ENCODE results near the gene CLN5. TPM values are rescaled to one million over a fixed set of nuclear protein-coding genes. Genes with fewer than 3 reads are reported as not detected.

CLN5 gene
- total and polyA plus RNA-seq, 10 of the 15 experiments (the other 5 are each of a cell fraction or from before 2014, with no cell fraction given) = 11.2 to 22.2 (median 13.1) TPM

- TF ChIP-seq ZNF217 (IDR thresholded peaks at IDR 0.05) (0 out of 2 replicates have a peak, but pooled peaks have one; percentile 41), SREBF1 (IDR thresholded peaks at IDR 0.05; ENCODE audit: low read length) (no peak), RAD51 (IDR thresholded peaks at IDR 0.05) (no peak), IKZF1 (conservative IDR thresholded peaks at IDR 0.05) (peak; percentile 46), ATF3 (IDR thresholded peaks at IDR 0.05; ENCODE audit: borderline replicate concordance, extremely low read depth, low read depth, low read length) (no peak), STAT1 (conservative IDR thresholded peaks at IDR 0.05) (peak; percentile 80), POLR2AphosphoS2 (IDR thresholded peaks at IDR 0.05; ENCODE audit: low read depth, low read length) (peak; percentile 79), SMARCA5 (IDR thresholded peaks at IDR 0.05) (peak; percentile 77), BCL11A (IDR thresholded peaks at IDR 0.05; ENCODE audit: low read depth, low read length) (0 out of 2 replicates have a peak, but pooled peaks have one; percentile 11), HDAC6 (IDR thresholded peaks at IDR 0.05; ENCODE audit: unreplicated experiment) (no peak), HCFC1 (IDR thresholded peaks at IDR 0.05; ENCODE audit: low read length) (peak; percentile 43; the same call in 1 of the 2 replicates), GATAD2B (conservative IDR thresholded peaks at IDR 0.05; ENCODE audit: low read depth) (peak; percentile 77), POLR2A (IDR thresholded peaks at IDR 0.05; ENCODE audit: low read depth, low read length) (peak; percentile 90), SRF (IDR thresholded peaks at IDR 0.05; ENCODE audit: low read depth in 2 of 2, low read length in 2 of 2) (0 out of 4 replicates have a peak, but pooled peaks of 1 of the 2 experiments have one; percentile 2), ZBED1 (IDR thresholded peaks at IDR 0.05; ENCODE audit: borderline replicate concordance) (no peak), MTA2 (IDR thresholded peaks at IDR 0.05; ENCODE audit: low read depth) (0 out of 2 replicates have a peak, but pooled peaks have one; percentile 19), IKZF2 (IDR thresholded peaks at IDR 0.05) (peak; percentile 50 to 55; a peak in 3 of 4 replicates), NKRF (conservative IDR thresholded peaks at IDR 0.05) (peak; percentile 69), PML (IDR thresholded peaks at IDR 0.05; ENCODE audit: low read length) (peak; percentile 79), RBBP5 (conservative IDR thresholded peaks at IDR 0.05) (no peak), DPF2 (IDR thresholded peaks at IDR 0.05) (peak; percentile 77)
- TF ChIP-seq, protein P1, sequence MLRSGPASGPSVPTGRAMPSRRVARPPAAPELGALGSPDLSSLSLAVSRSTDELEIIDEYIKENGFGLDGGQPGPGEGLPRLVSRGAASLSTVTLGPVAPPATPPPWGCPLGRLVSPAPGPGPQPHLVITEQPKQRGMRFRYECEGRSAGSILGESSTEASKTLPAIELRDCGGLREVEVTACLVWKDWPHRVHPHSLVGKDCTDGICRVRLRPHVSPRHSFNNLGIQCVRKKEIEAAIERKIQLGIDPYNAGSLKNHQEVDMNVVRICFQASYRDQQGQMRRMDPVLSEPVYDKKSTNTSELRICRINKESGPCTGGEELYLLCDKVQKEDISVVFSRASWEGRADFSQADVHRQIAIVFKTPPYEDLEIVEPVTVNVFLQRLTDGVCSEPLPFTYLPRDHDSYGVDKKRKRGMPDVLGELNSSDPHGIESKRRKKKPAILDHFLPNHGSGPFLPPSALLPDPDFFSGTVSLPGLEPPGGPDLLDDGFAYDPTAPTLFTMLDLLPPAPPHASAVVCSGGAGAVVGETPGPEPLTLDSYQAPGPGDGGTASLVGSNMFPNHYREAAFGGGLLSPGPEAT (IDR thresholded peaks at IDR 0.05; ENCODE audit: low read depth) = peak; percentile 29; the same call in 1 of the 2 replicates
Observed at GRCh38 chr13:77026861-77027621, 35.2 kb downstream of the CLN5 start, which contains the start of gene FBXL3 (continued).
